HAP-1 (cell line): ENCODE data around the gene YIF1A.
"Not testable (repeated sequence)": the region's sequence is repeated elsewhere in the genome, so short reads cannot be mapped to it uniquely, and the experiment has no call there.

Experiments used
- DNase-seq, 2 experiments: peaks; one replicate each; pipeline ENCODE4 v3.0.0-alpha.2; 2016 to 2020; ENCODE audit warnings: low spot score in 2 of 2
- H3K27me3 ChIP-seq: fragments of 250-450 bp; sonication (Bioruptor Pico); 2 replicates; pipeline ENCODE4 v1.5.1; 2020; ENCODE audit warnings: low read depth, mild to moderate bottlenecking, moderate library complexity
- H3K36me3 ChIP-seq: fragments of 250-450 bp; sonication (Bioruptor Pico); replicated peaks from 2 replicates; pipeline ENCODE4 v1.5.1; 2020; ENCODE audit warnings: mild to moderate bottlenecking
- H3K4me1 ChIP-seq: fragments of 250-450 bp; sonication (Bioruptor Pico); 2 replicates; pipeline ENCODE4 v1.5.1; 2020; ENCODE audit warnings: mild to moderate bottlenecking
- H3K4me3 ChIP-seq: fragments of 250-450 bp; sonication (Bioruptor Pico); 2 replicates; pipeline ENCODE4 v1.5.1; 2020; ENCODE audit warnings: mild to moderate bottlenecking, moderate library complexity
- H3K9me3 ChIP-seq: fragments of 250-450 bp; sonication (Bioruptor Pico); 2 replicates; pipeline ENCODE4 v1.5.1; 2020; ENCODE audit warnings: mild to moderate bottlenecking, moderate library complexity
- in situ Hi-C: fragments of 300-500 bp; cut with MboI; formaldehyde crosslinking; loops from 3 replicates; pipeline ENCODE4 v1.14.3; 2020; ENCODE audit warnings: low sequenced_read_pairs, inconsistent platforms, mixed read lengths

YIF1A gene

DNA sequence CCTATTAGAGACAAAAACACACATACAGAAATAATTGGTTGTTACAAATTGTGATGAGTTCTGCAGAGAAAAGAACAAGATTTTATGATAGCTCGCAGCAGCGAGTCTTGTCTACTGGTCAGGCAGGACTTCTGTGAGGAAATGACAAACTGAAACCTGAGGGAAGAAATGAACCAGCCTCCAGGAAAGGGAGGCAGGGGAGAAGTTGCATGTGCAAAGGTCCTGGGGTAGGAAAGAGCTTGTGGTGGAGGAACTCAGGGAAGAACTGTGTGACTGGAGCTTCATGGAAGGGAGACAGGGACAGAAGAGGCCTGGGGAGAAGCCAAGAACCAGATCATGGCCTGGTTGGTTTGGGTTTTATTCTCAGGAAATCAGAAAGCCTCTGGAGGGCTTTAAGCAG is 29.7 kb downstream of the YIF1A start:
- H3K27me3 ChIP-seq, result no peaks in the 10 kb centered on the region
- peaks cover 37% of the 10 kb centered on the region for H3K36me3 ChIP-seq
- DNase-seq, result no peak
- no peak overlapping the region; the same call in 1 of the 2 replicates for H3K4me3 ChIP-seq
- H3K4me1 ChIP-seq, result peaks cover 11% of the 10 kb centered on the region
- H3K9me3 ChIP-seq, result no peaks in the 10 kb centered on the region
- in situ Hi-C loops, result no loop called here

DNA sequence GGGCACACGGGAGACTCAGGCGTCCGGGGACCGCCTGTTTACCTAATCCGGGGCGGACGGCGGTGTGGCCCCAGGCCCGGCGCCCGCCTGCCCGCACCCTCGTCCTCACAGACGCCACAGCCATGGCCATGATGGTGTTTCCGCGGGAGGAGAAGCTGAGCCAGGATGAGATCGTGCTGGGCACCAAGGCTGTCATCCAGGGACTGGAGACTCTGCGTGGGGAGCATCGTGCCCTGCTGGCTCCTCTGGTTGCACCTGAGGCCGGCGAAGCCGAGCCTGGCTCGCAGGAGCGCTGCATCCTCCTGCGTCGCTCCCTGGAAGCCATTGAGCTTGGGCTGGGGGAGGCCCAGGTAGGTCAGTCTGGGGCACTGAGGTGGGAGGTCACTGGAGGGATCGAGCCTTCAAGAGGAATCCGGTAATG is 30.5 kb downstream of the YIF1A start:
- Histone ChIP-seq H3K36me3 (peaks cover 36% of the 10 kb centered on the region), H3K27me3 (no peaks in the 10 kb centered on the region), H3K9me3 (no peaks in the 10 kb centered on the region), H3K4me1 (peaks cover 11% of the 10 kb centered on the region), H3K4me3 (peak overlapping the region; percentile 92)
- in situ Hi-C loops, result no loop called here
- no peak for DNase-seq

DNA sequence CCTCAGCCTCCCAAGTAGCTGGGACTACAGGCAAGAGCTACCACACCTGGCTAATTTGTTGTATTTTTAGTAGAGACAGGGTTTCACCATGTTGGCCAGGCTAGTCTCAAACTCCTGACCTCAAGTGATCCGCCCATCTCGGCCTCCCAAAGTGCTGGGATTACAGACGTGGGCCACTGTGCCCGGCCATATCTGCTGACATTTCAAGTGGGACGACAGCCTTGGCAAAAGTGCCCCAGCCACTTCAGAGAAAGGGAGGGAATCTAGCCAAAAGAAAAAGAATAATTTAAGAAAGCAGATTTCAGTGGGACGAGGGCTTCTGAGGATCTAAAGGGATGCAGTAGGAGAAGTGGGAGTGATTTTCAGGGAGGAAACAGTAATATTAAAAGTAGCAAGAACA is 35.9 kb downstream of the YIF1A start:
- in situ Hi-C loops, H3K4me3 ChIP-seq, DNase-seq, H3K4me1 ChIP-seq, H3K36me3 ChIP-seq, H3K27me3 ChIP-seq, H3K9me3 ChIP-seq: not testable (repeated sequence)

DNA sequence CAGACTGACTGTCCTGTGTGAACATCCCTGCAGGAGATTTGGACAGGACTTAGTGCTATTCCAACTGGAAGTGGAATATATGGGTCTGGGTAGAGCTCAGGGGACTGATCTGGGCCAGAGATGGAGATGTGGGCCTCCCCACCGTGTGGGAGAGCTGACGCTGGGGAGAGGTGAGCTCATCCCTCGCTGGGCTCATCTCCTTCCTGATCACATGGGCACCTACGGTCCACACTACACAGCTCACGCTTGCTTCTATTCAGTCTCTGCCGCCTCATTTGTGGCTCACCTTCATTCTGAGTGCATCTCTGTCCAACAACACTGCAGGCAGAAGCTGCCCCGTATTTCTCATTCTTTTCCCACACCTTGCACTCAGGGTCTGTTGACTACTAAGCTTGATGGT is 37.1 kb downstream of the YIF1A start:
- H3K27me3 ChIP-seq, result no peaks in the 10 kb centered on the region
- in situ Hi-C loops, result no loop called here
- no peaks in the 10 kb centered on the region for H3K36me3 ChIP-seq
- peaks cover 3% of the 10 kb centered on the region for H3K4me1 ChIP-seq
- no peaks in the 10 kb centered on the region for H3K9me3 ChIP-seq
- H3K4me3 ChIP-seq, result no peak overlapping the region
- DNase-seq, result no peak

DNA sequence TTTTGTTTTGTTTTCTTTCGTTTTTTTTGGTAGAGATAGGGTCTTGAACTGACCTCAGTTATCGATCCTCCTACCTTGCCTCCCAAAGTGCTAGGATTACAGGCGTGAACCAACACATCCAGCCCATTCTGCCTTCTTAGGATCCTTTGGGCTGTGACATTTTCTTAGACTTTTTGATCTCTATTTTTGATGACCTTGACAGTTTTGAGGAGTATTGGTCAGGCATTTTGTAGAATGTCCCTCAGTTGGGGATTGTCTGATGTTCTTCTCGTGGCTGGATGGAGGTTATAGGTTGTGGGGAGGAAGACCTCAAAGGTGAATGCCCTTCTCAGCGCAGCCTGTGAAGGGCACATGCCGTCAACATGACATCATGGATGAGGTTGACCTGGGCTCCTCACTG is 40.0 kb downstream of the YIF1A start:
- in situ Hi-C loops, result no loop called here
- Histone ChIP-seq H3K9me3 (no peaks in the 10 kb centered on the region), H3K27me3 (no peaks in the 10 kb centered on the region), H3K4me1 (no peaks in the 10 kb centered on the region), H3K36me3 (no peaks in the 10 kb centered on the region), H3K4me3 (no peak overlapping the region)
- DNase-seq, result no peak

DNA sequence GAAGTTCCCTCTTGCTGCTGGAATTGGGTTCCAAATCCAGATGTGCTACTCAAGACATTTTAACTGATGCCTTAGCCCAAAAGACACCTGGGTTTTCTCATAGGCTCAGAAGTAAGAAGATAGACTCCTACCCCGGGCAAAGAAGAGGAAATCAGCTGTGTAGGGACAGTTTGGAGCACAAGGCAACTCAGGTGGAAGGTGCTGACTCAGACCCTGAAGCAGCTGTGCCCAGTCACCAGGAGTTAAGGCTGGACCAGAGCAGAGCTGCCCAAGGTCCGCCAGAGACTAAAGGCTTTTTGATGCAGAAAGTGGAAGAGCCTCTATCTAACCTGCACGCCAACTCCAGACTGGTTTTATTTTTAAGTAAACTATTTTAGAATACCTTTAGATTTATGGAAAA is 41.1 kb downstream of the YIF1A start:
- DNase-seq, result no peak
- no peaks in the 10 kb centered on the region for H3K36me3 ChIP-seq
- no peaks in the 10 kb centered on the region for H3K9me3 ChIP-seq
- in situ Hi-C loops, result no loop called here
- H3K27me3 ChIP-seq, result no peaks in the 10 kb centered on the region
- no peaks in the 10 kb centered on the region for H3K4me1 ChIP-seq
- no peak overlapping the region for H3K4me3 ChIP-seq

DNA sequence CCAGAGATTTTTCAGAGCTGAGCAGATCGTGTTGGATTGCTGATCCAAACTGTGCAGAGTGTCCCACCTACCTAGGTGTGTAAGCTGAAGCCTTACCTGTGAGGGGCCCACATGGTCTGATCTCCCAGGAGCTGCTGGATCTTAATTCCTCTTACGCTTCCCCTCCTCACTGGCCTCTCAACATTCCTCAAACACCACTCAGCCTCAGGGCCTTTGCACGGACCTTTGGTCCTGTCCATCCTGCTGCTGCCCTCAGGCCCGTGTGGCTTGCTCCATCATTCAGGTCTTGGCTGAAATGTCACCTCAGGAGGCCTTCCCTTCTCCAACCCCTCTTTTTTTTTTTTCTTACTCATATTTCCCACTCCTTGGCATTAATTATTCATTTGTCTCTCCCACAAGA is 41.6 kb downstream of the YIF1A start:
- DNase-seq, result no peak
- no peaks in the 10 kb centered on the region for H3K36me3 ChIP-seq
- H3K4me1 ChIP-seq, result no peaks in the 10 kb centered on the region

DNA sequence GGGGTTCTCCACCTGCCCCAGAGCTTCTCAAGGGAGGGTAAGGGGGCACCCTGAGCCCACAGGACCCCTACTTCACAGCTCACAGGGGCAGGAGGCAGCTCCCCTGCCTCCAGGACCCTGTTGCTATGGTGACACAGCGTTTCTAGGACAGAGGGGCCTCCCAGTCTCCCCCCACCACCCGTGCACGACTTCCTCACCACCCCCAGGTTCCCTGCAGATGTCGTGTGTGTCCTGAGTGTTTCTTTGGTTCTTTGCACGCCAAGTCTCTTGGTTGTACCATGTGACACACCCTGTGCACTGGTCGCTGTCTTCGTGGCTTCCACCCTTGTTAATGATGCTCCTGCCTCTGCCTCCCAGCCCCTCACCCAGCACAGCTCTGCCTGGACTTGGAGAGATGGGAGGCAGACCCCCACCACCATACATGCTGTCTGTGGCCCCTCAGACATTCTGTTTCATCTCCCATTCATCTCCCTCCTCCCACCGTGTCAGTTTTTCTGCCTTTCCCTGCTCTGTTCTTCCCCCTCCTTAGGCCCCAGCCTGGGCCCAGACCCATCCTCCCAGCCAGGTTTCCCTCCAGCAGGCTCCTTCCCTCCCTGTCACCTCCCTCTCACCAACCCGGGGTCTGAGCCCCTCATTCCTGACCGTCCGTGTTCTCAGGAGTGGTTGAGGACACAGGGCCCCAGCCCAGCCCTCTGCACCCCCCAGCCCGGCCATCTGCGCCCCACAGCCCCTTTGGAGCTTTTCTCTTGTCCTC is 45.0 kb downstream of the YIF1A start:
- H3K9me3 ChIP-seq, result no peaks in the 10 kb centered on the region
- DNase-seq, result no peak
- no peaks in the 10 kb centered on the region for H3K27me3 ChIP-seq
- H3K4me1 ChIP-seq, result no peaks in the 10 kb centered on the region
- no peaks in the 10 kb centered on the region; the same call in 1 of the 2 replicates for H3K36me3 ChIP-seq
- in situ Hi-C loops, result no loop called here
- H3K4me3 ChIP-seq, result no peak overlapping the region

More for the DNA sequence above, 41.6 kb downstream of the YIF1A start:
- no peaks in the 10 kb centered on the region for H3K27me3 ChIP-seq
- in situ Hi-C loops, result no loop called here
- no peaks in the 10 kb centered on the region for H3K9me3 ChIP-seq
- H3K4me3 ChIP-seq, result no peak overlapping the region

DNA sequence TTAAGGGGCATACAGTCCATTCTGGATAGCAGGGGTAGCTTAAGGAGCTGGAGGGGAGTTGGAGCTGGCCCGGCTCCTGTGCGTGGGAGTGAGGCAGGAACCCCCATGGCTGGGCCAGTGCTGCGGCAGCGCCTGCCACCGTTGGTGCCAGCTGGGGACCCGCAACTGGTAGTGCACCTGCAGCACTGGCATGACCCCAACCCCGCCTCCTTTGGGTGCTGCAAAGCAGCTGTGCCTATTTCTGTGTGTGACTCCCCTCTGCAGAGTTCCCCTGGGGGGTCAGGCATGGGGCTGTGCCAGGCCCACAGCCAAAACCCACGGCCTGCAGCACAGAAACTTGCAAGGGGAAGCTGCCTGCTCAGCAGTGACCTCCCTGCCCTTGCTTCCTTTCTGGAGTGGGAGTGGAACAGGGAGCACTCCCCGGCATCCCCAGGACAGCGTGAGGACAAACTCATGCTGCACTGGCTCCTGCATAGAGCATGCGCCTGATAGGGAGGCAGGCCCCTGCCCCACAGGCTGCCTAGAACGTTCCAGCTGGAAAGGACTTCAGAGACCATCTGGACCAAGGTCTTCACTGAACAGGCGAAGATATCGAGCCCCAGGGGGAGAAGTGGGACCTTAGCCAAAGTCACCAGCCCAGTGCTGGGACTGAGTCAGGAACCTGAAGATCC is 46.7 kb downstream of the YIF1A start:
- no peaks in the 10 kb centered on the region for H3K4me1 ChIP-seq
- no peak overlapping the region for H3K4me3 ChIP-seq
- in situ Hi-C loops, result no loop called here
- no peaks in the 10 kb centered on the region; the same call in 1 of the 2 replicates for H3K36me3 ChIP-seq
- H3K9me3 ChIP-seq, result no peaks in the 10 kb centered on the region
- no peak for DNase-seq
- H3K27me3 ChIP-seq, result no peaks in the 10 kb centered on the region

DNA sequence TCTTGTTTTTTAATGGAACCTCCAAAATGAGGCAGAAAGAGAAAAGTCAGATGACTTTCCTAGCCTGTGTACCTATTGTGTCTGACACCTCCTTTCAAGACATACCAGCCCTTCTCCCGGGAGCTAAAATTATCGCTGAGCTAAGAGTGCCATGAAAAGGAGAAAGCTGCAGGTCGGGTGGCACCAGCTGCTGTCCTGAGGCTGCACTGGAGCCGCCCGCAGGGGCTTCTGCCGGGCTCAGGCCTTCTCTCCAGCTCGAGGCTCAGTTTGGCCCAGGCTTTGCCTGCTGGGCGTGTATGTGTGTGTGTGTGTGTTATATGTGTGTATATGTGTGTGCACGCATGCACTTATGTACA is 48.2 kb downstream of the YIF1A start:
- Histone ChIP-seq H3K4me3 (no peak overlapping the region), H3K9me3 (no peaks in the 10 kb centered on the region), H3K4me1 (no peaks in the 10 kb centered on the region), H3K36me3 (no peaks in the 10 kb centered on the region; the same call in 1 of the 2 replicates), H3K27me3 (no peaks in the 10 kb centered on the region)
- no peak for DNase-seq
- in situ Hi-C loops, result no loop called here

DNA sequence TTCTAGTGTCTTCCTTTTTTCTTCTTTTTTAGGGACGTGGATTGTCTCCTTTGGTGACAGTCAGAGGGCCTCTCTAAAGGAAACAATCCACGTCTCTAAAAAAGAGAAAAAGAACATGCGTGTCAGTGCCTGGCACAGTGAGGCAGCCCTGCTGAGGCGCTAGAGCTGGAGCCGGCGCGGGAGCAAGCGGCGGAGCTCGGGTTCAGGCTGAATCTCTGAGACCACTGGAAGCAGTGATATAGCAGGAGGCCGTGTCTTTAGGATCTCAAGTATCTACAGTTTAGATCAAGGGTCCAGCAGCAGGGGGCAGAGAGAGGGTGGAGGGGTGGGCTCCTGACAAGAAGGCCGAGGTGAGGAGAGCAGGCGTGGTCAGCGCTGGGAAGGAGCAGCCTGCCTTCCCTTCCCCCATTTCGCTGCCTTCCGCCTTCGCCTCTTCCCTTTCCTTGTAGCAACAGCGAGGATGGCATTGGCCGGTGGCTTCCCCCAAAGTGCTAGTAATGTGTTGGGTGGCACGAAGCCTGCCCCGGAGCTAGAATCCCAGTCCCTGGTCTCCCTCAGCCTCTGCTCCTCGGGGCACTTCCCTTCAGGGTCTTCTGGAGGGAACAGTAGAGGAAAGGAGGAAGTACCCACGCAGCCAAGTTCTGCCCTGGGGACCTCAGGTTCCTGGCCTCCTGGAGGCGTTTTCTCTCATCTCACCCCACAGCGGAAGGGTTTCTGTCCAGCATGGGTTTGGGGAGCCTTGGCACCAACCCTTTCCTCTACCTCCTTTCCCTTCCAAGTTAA is 48.8 kb downstream of the YIF1A start:
- in situ Hi-C loops, result no loop called here
- no peaks in the 10 kb centered on the region; the same call in 1 of the 2 replicates for H3K36me3 ChIP-seq
- DNase-seq, result no peak

DNA sequence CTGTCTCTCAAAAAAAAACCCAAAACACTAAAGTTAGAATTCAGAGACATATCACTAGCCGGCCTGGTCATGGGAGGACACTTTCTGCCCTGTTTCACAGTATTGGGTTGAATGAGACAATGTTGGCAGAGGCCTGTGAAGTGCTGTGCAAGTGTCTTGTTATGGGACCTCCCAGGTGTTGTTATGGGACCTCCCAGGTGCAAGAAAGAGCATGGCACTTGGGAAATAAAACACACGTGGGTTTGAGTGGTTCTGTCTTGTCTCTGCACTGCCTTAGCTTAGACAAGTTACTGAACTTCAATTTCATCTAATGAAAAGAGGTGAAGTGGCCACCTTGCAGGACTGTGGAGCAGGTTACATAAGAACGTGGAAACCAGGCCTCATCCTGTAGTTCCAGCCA is 49.4 kb downstream of the YIF1A start:
- Histone ChIP-seq H3K9me3 (no peaks in the 10 kb centered on the region), H3K36me3 (no peaks in the 10 kb centered on the region; the same call in 1 of the 2 replicates), H3K4me1 (no peaks in the 10 kb centered on the region), H3K27me3 (no peaks in the 10 kb centered on the region), H3K4me3 (no peak overlapping the region)
- in situ Hi-C loops, result no loop called here
- no peak for DNase-seq

More for the DNA sequence above, 48.8 kb downstream of the YIF1A start:
- no peaks in the 10 kb centered on the region for H3K27me3 ChIP-seq
- no peaks in the 10 kb centered on the region for H3K9me3 ChIP-seq
- no peak overlapping the region for H3K4me3 ChIP-seq
- H3K4me1 ChIP-seq, result no peaks in the 10 kb centered on the region

DNA sequence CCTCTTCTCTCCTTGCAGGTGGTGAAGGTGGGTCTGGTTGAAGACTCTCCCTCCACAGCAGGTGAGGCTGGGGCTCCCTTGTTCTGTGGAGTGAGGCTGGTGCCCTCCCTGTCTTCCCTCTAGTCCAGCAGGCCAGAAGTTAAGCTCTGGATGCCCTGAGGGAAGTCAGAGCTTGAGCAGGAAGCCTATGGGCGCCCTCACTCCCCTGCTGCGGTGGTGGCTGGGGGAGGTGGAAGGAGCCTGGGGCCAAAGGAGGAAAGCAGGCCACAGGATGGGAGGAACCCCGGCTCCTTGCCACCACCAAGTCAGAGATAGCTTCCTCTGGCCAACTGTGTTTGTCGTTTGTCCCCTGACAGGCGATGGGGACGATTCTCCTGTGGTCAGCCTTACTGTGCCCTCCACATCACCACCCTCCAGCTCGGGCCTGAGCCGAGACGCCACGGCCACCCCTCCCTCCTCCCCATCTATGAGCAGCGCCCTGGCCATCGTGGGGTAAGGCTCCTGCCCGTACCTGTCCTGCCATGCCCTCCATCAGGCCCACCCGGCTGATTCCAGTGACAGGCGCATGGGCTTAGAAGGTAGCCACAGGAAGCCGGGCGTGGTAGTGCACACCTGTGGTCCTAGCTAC is 50.0 kb downstream of the YIF1A start:
- Histone ChIP-seq H3K36me3 (no peaks in the 10 kb centered on the region; the same call in 1 of the 2 replicates), H3K27me3 (no peaks in the 10 kb centered on the region), H3K4me1 (no peaks in the 10 kb centered on the region), H3K9me3 (no peaks in the 10 kb centered on the region), H3K4me3 (no peak overlapping the region)
- no peak for DNase-seq
- in situ Hi-C loops, result no loop called here
